Caco-2 (cell line): ENCODE data around the gene COL13A1. TPM values are rescaled to one million over a fixed set of nuclear protein-coding genes. Genes with fewer than 3 reads are reported as not detected.

Experiments used
- BruUV-seq: library from RNA; stranded (reverse); fragments of 400-500 nt; replicated peaks from 2 replicates; lab custom pipeline; 2021; lab: Mats Ljungman, UMichigan
- CTCF ChIA-PET: fragments of 300-600 bp; sonication (Branson Sonifier 250); formaldehyde crosslinking; loops from one replicate; lab custom pipeline; 2022; ENCODE audit warnings: antibody characterized with exemption; lab: Charles Lee
- POLR2A ChIA-PET: fragments of 300-600 bp; sonication (Branson Sonifier 250); formaldehyde crosslinking; loops from one replicate; lab custom pipeline; 2022; ENCODE audit warnings: antibody characterized with exemption; lab: Charles Lee
- DNase-seq, 2 experiments: peaks; one replicate each; pipeline versions ENCODE4 v3.0.0 to v3.0.0-alpha.2; 2020 to 2022
- H3K27me3 ChIP-seq: replicated peaks from 2 replicates; pipeline ENCODE4 v1.6.0; 2011; ENCODE audit warnings: low read length; ENCODE audit not compliant: control insufficient read depth, insufficient read depth
- H3K36me3 ChIP-seq: 2 replicates; pipeline ENCODE4 v1.5.1; 2011; ENCODE audit warnings: low read length; ENCODE audit not compliant: control insufficient read depth, insufficient read depth
- H3K4me1 ChIP-seq: fragments of 250-450 bp; sonication (Bioruptor Pico); 2 replicates; pipeline ENCODE4 v1.5.1; 2020; ENCODE audit warnings: mild to moderate bottlenecking
- H3K4me3 ChIP-seq: 2 replicates; pipeline ENCODE4 v1.5.1; 2011; ENCODE audit warnings: low read depth, mild to moderate bottlenecking, control low read depth, low read length
- H3K9me3 ChIP-seq: fragments of 250-450 bp; sonication (Bioruptor Pico); 2 replicates; pipeline ENCODE4 v1.5.1; 2020; ENCODE audit warnings: mild to moderate bottlenecking, moderate library complexity
- H3K27ac Mint-ChIP-seq: one replicate; pipeline ENCODE4 v1.8.0; 2022; ENCODE audit warnings: mixed read lengths; ENCODE audit not compliant: unreplicated experiment
- H3K27me3 Mint-ChIP-seq: one replicate; pipeline ENCODE4 v1.8.0; 2022; ENCODE audit warnings: mixed read lengths; ENCODE audit not compliant: insufficient read depth, unreplicated experiment
- H3K36me3 Mint-ChIP-seq: one replicate; pipeline ENCODE4 v1.8.0; 2022; ENCODE audit warnings: mild to moderate bottlenecking, mixed read lengths; ENCODE audit not compliant: insufficient read depth, unreplicated experiment
- H3K4me1 Mint-ChIP-seq: one replicate; pipeline ENCODE4 v1.8.0; 2022; ENCODE audit warnings: low read depth, mixed read lengths; ENCODE audit not compliant: unreplicated experiment
- H3K4me3 Mint-ChIP-seq: one replicate; pipeline ENCODE4 v1.8.0; 2022; ENCODE audit warnings: mild to moderate bottlenecking, moderate library complexity, mixed read lengths; ENCODE audit not compliant: unreplicated experiment
- H3K9me3 Mint-ChIP-seq: one replicate; pipeline ENCODE4 v1.8.0; 2022; ENCODE audit warnings: mixed read lengths; ENCODE audit not compliant: unreplicated experiment
- CTCF ChIP-seq, 2 experiments: fragments of 200-600 bp in 1 of 2; IDR thresholded peaks; 1 replicate in 1 of 2; 2 replicates in 1 of 2; pipeline versions ENCODE4 v1.5.1 to v1.8.0; 2011 to 2022; ENCODE audit warnings: antibody characterized with exemption in 1 of 2, control low read depth in 1 of 2, inconsistent platforms in 1 of 2, low read depth in 1 of 2, low read length in 1 of 2, mild to moderate bottlenecking in 1 of 2, moderate library complexity in 1 of 2; ENCODE audit not compliant: insufficient read depth in 1 of 2, severe bottlenecking in 1 of 2, unreplicated experiment in 1 of 2
- intact Hi-C: fragments of 100-400 bp; cut with micrococcal nuclease; formaldehyde crosslinking; loops from one replicate; pipeline ENCODE4 v1.10.0; 2022; ENCODE audit not compliant: unreplicated experiment
- total RNA-seq: library from RNA; stranded (reverse); gene quantifications from 2 replicates; pipeline ENCODE4 v1.2.3, GENCODE V29; 2022

COL13A1 gene
- total RNA-seq, 1 experiment from 2014 or later, result not detected

- no peak overlapping the region for H3K27ac Mint-ChIP-seq
- H3K4me3 ChIP-seq, result no peak overlapping the region
- H3K4me1 ChIP-seq, result no peaks in the 10 kb centered on the region
- intact Hi-C loops, result no loop called here
- H3K9me3 Mint-ChIP-seq, result no peaks in the 10 kb centered on the region
- BruUV-seq, result no TSS peak
- H3K36me3 ChIP-seq, result no peaks in the 10 kb centered on the region
- peaks cover 32% of the 10 kb centered on the region for H3K27me3 Mint-ChIP-seq
- no peak for DNase-seq
- ChIA-PET CTCF (no interaction called here), POLR2A (no interaction called here)
- H3K9me3 ChIP-seq, result no peaks in the 10 kb centered on the region
- TF ChIP-seq CTCF (IDR thresholded peaks at IDR 0.05; ENCODE audit: insufficient read depth in 1 of 2, low read depth in 1 of 2, low read length in 1 of 2, severe bottlenecking in 1 of 2, unreplicated experiment in 1 of 2), result no peak
- H3K4me3 Mint-ChIP-seq, result no peak overlapping the region
- no peaks in the 10 kb centered on the region for H3K36me3 Mint-ChIP-seq
- H3K4me1 Mint-ChIP-seq, result no peaks in the 10 kb centered on the region
- H3K27me3 ChIP-seq, result no peaks in the 10 kb centered on the region; the same call in none of the 2 replicates
Measured at GRCh38 chr10:69873135-69873639, 71.5 kb downstream of the COL13A1 start.

- Histone ChIP-seq H3K9me3 (no peaks in the 10 kb centered on the region), H3K36me3 (no peaks in the 10 kb centered on the region), H3K27me3 (no peaks in the 10 kb centered on the region; the same call in none of the 2 replicates), H3K4me3 (no peak overlapping the region), H3K4me1 (no peaks in the 10 kb centered on the region)
- POLR2A ChIA-PET, result no interaction called here
- H3K4me3 Mint-ChIP-seq, result no peak overlapping the region
- H3K36me3 Mint-ChIP-seq, result no peaks in the 10 kb centered on the region
- BruUV-seq, result no TSS peak
- no peak overlapping the region for H3K27ac Mint-ChIP-seq
- H3K27me3 Mint-ChIP-seq, result peaks cover 32% of the 10 kb centered on the region
- DNase-seq, result no peak
- CTCF ChIA-PET, result no interaction called here
- H3K9me3 Mint-ChIP-seq, result no peaks in the 10 kb centered on the region
- TF ChIP-seq CTCF (IDR thresholded peaks at IDR 0.05; ENCODE audit: insufficient read depth in 1 of 2, low read depth in 1 of 2, low read length in 1 of 2, severe bottlenecking in 1 of 2, unreplicated experiment in 1 of 2), result no peak
- H3K4me1 Mint-ChIP-seq, result no peaks in the 10 kb centered on the region
- intact Hi-C loops, result no loop called here
Measured at GRCh38 chr10:69874449-69874848, 72.7 kb downstream of the COL13A1 start.

GRCh38 chr10:69875856-69876255 is 74.2 kb downstream of the COL13A1 start:
- H3K27me3 Mint-ChIP-seq, result peaks cover 35% of the 10 kb centered on the region
- ChIA-PET CTCF (interaction anchor here (0.6 to 1.6 kb wide), 2 partner anchors 35 to 39 kb away, joined by 3 to 8 read pairs; no protein-coding TSS in a partner anchor), POLR2A (no interaction called here)
- no peak overlapping the region for H3K27ac Mint-ChIP-seq
- no peaks in the 10 kb centered on the region for H3K36me3 Mint-ChIP-seq
- no peaks in the 10 kb centered on the region for H3K4me1 Mint-ChIP-seq
- TF ChIP-seq CTCF (IDR thresholded peaks at IDR 0.05; ENCODE audit: insufficient read depth in 1 of 2, low read depth in 1 of 2, low read length in 1 of 2, severe bottlenecking in 1 of 2, unreplicated experiment in 1 of 2), result no peak
- Histone ChIP-seq H3K4me1 (no peaks in the 10 kb centered on the region), H3K27me3 (no peaks in the 10 kb centered on the region; the same call in none of the 2 replicates), H3K4me3 (no peak overlapping the region), H3K36me3 (no peaks in the 10 kb centered on the region), H3K9me3 (no peaks in the 10 kb centered on the region)
- no peaks in the 10 kb centered on the region for H3K9me3 Mint-ChIP-seq
- no peak for DNase-seq
- no TSS peak for BruUV-seq
- intact Hi-C loops, result no loop called here
- no peak overlapping the region for H3K4me3 Mint-ChIP-seq
